Calu3 (cell line): ENCODE data around the gene YIF1B. TPM values are rescaled to one million over a fixed set of nuclear protein-coding genes. Genes with fewer than 3 reads are reported as not detected.

ENCODE experiments used
- BruUV-seq: library from RNA; stranded (reverse); fragments of 400-500 nt; replicated peaks from 2 replicates; lab custom pipeline; 2021; lab: Mats Ljungman, UMichigan
- CTCF ChIA-PET: fragments of 300-600 bp; sonication (Branson Sonifier 250); formaldehyde crosslinking; loops from one replicate; lab custom pipeline; 2022; ENCODE audit warnings: antibody characterized with exemption; lab: Charles Lee
- DNase-seq: peaks from one replicate; pipeline ENCODE4 v3.0.0; 2022
- H3K27ac Mint-ChIP-seq: one replicate; pipeline ENCODE4 v1.8.0; 2022; ENCODE audit warnings: mixed read lengths; ENCODE audit not compliant: unreplicated experiment
- H3K27me3 Mint-ChIP-seq: one replicate; pipeline ENCODE4 v1.8.0; 2022; ENCODE audit warnings: mixed read lengths; ENCODE audit not compliant: unreplicated experiment
- H3K36me3 Mint-ChIP-seq: one replicate; pipeline ENCODE4 v1.8.0; 2022; ENCODE audit warnings: mild to moderate bottlenecking, moderate library complexity, mixed read lengths; ENCODE audit not compliant: insufficient read depth, unreplicated experiment
- H3K4me1 Mint-ChIP-seq: one replicate; pipeline ENCODE4 v1.8.0; 2022; ENCODE audit warnings: mild to moderate bottlenecking, low read depth, mixed read lengths; ENCODE audit not compliant: unreplicated experiment
- H3K4me3 Mint-ChIP-seq: one replicate; pipeline ENCODE4 v1.8.0; 2022; ENCODE audit warnings: mild to moderate bottlenecking, low read depth, moderate library complexity, mixed read lengths; ENCODE audit not compliant: unreplicated experiment
- H3K9me3 Mint-ChIP-seq: one replicate; pipeline ENCODE4 v1.8.0; 2022; ENCODE audit warnings: low read depth, mixed read lengths; ENCODE audit not compliant: unreplicated experiment
- CTCF ChIP-seq: fragments of 200-600 bp; IDR thresholded peaks from one replicate; pipeline ENCODE4 v1.8.0; 2022; ENCODE audit warnings: antibody characterized with exemption; ENCODE audit not compliant: unreplicated experiment
- intact Hi-C: fragments of 100-400 bp; cut with micrococcal nuclease; formaldehyde crosslinking; loops from one replicate; pipeline ENCODE4 v1.10.0; 2022; ENCODE audit not compliant: unreplicated experiment
- total RNA-seq: library from RNA; stranded (reverse); gene quantifications from 2 replicates; pipeline ENCODE4 v1.2.3, GENCODE V29; 2022

Gene YIF1B
- total RNA-seq, 1 experiment from 2014 or later = 45.4 TPM

- H3K36me3 Mint-ChIP-seq = peaks cover 80% of the 10 kb centered on the region
- peaks cover 4% of the 10 kb centered on the region for H3K9me3 Mint-ChIP-seq
- H3K27ac Mint-ChIP-seq = no peak overlapping the region
- BruUV-seq = no TSS peak
- no peak overlapping the region for H3K4me3 Mint-ChIP-seq
- intact Hi-C loops = no loop called here
- CTCF ChIA-PET = no interaction called here
- no peaks in the 10 kb centered on the region for H3K27me3 Mint-ChIP-seq
- no peak for DNase-seq
- peaks cover 35% of the 10 kb centered on the region for H3K4me1 Mint-ChIP-seq
- TF ChIP-seq CTCF = no peak
These were observed 9.5 kb downstream of the YIF1B start for GRCh38 chr19:38306236-38306635.

- intact Hi-C loops = no loop called here
- Mint-ChIP-seq H3K27me3 (no peaks in the 10 kb centered on the region), H3K4me1 (peaks cover 46% of the 10 kb centered on the region), H3K27ac (peak overlapping the region; percentile 96), H3K36me3 (peaks cover 84% of the 10 kb centered on the region), H3K9me3 (no peaks in the 10 kb centered on the region), H3K4me3 (peak overlapping the region; percentile 96)
- BruUV-seq = no TSS peak
- peak; percentile 97 for DNase-seq
- no peak for TF ChIP-seq CTCF
- CTCF ChIA-PET = interaction anchor here (0.5 to 1.3 kb wide), 7 partner anchors 11 to 166 kb away, joined by 3 to 18 read pairs (median 4); partner anchors contain the start of genes CATSPERG and PSMD8
These were observed 10.8 kb downstream of the YIF1B start for GRCh38 chr19:38304866-38305429.

GRCh38 chr19:38304352-38304865, 11.3 kb downstream of the YIF1B start:
- Mint-ChIP-seq H3K27ac (peak overlapping the region; percentile 96), H3K27me3 (no peaks in the 10 kb centered on the region), H3K4me1 (peaks cover 49% of the 10 kb centered on the region), H3K9me3 (no peaks in the 10 kb centered on the region), H3K36me3 (peaks cover 80% of the 10 kb centered on the region), H3K4me3 (peak overlapping the region; percentile 96)
- intact Hi-C loops = no loop called here
- BruUV-seq = TSS peak; percentile 82
- CTCF ChIA-PET = interaction anchor here (0.5 to 1.3 kb wide), 9 partner anchors 10 to 165 kb away, joined by 3 to 18 read pairs (median 4); partner anchors contain the start of genes CATSPERG and PSMD8
- DNase-seq = no peak
- no peak for TF ChIP-seq CTCF

GRCh38 chr19:38303517-38304351, 12.0 kb downstream of the YIF1B start, which contains the start of gene C19orf33:
Gene C19orf33 (plus strand): TSS chr19:38304251. CDS start chr19:38304262, 11 bp downstream.
- TF ChIP-seq CTCF = no peak
- H3K9me3 Mint-ChIP-seq = no peaks in the 10 kb centered on the region
- H3K27me3 Mint-ChIP-seq = no peaks in the 10 kb centered on the region
- H3K4me1 Mint-ChIP-seq = peaks cover 55% of the 10 kb centered on the region
- CTCF ChIA-PET = interaction anchor here (0.6 to 1.3 kb wide), 3 partner anchors 27 to 60 kb away, joined by 3 to 4 read pairs (median 3); no protein-coding TSS in a partner anchor
- intact Hi-C loops = no loop called here
- peak within 1 kb of the TSS; percentile 96 for H3K27ac Mint-ChIP-seq
- DNase-seq = peak; percentile 95
- H3K36me3 Mint-ChIP-seq = peaks cover 80% of the 10 kb centered on the region
- BruUV-seq = TSS peak; percentile 78
- H3K4me3 Mint-ChIP-seq = peak within 1 kb of the TSS; percentile 96
